Activated CD4-positive, alpha-beta T cell treated with anti-CD3 and anti-CD28 coated beads, Interleukin-2, amount 10 ng/mL, durations not matched to agents 7 days and 5 days (primary cell): ENCODE measurements around the gene TRIM16. TPM values are rescaled to one million over a fixed set of nuclear protein-coding genes. Genes with fewer than 3 reads are reported as not detected.
A peak's percentile ranks its signal among the peaks of the same experiment; 100 is the strongest.
"Not testable (repeated sequence)": the region's sequence is repeated elsewhere in the genome, so short reads cannot be mapped to it uniquely, and the experiment has no call there.

Source experiments
- CTCF ChIA-PET: fragments of 350-600 bp; sonication (Branson Sonifier 250); formaldehyde crosslinking; loops from one replicate; lab custom pipeline; 2021; ENCODE audit warnings: antibody characterized with exemption; lab: Charles Lee
- POLR2A ChIA-PET: fragments of 350-600 bp; sonication (Branson Sonifier 250); formaldehyde crosslinking; loops from one replicate; lab custom pipeline; 2021; ENCODE audit warnings: antibody characterized with exemption; lab: Charles Lee
- DNase-seq: peaks from one replicate; pipeline ENCODE4 v3.0.0-alpha.2; 2020
- H3K27ac Mint-ChIP-seq: one replicate; pipeline ENCODE4 v1.8.0; 2021; ENCODE audit warnings: mild to moderate bottlenecking, moderate library complexity, mixed read lengths
- H3K27me3 Mint-ChIP-seq: one replicate; pipeline ENCODE4 v1.8.0; 2021; ENCODE audit warnings: mixed read lengths
- H3K36me3 Mint-ChIP-seq: one replicate; pipeline ENCODE4 v1.8.0; 2021; ENCODE audit warnings: low read depth, mixed read lengths
- H3K4me1 Mint-ChIP-seq: one replicate; pipeline ENCODE4 v1.8.0; 2021; ENCODE audit warnings: mixed read lengths
- H3K4me3 Mint-ChIP-seq: one replicate; pipeline ENCODE4 v1.8.0; 2021; ENCODE audit warnings: mild to moderate bottlenecking, moderate library complexity, mixed read lengths
- H3K9me3 Mint-ChIP-seq: one replicate; pipeline ENCODE4 v1.8.0; 2021; ENCODE audit warnings: mixed read lengths
- total RNA-seq, 2 experiments: library from RNA; stranded (reverse); gene quantifications; one replicate each; pipeline ENCODE4 v1.2.3, GENCODE V29; 2021

TRIM16 gene
- total RNA-seq, 2 experiments from 2014 or later, result 7.2 to 8.7 TPM

- H3K4me1 Mint-ChIP-seq, H3K4me3 Mint-ChIP-seq, H3K9me3 Mint-ChIP-seq, POLR2A ChIA-PET, H3K27ac Mint-ChIP-seq, H3K27me3 Mint-ChIP-seq, CTCF ChIA-PET, DNase-seq, H3K36me3 Mint-ChIP-seq: not testable (repeated sequence)
These were observed 60.9 kb downstream of the TRIM16 start for GRCh38 chr17:15623255-15623654.

GRCh38 chr17:15622124-15622523 is 62.0 kb downstream of the TRIM16 start:
- H3K27me3 Mint-ChIP-seq, H3K27ac Mint-ChIP-seq, DNase-seq, H3K9me3 Mint-ChIP-seq, H3K4me3 Mint-ChIP-seq, POLR2A ChIA-PET, CTCF ChIA-PET, H3K4me1 Mint-ChIP-seq, H3K36me3 Mint-ChIP-seq: not testable (repeated sequence)

GRCh38 chr17:15619331-15620058 is 64.6 kb downstream of the TRIM16 start, which contains the start of gene FBXW10B:
TSS of gene FBXW10B (minus strand) at chr17:15619704. CDS start at chr17:15619512, 192 bp downstream.
- H3K36me3 Mint-ChIP-seq, DNase-seq, H3K4me1 Mint-ChIP-seq, CTCF ChIA-PET, H3K27ac Mint-ChIP-seq, H3K27me3 Mint-ChIP-seq, POLR2A ChIA-PET, H3K4me3 Mint-ChIP-seq, H3K9me3 Mint-ChIP-seq: not testable (repeated sequence)

- H3K36me3 Mint-ChIP-seq, CTCF ChIA-PET, H3K4me1 Mint-ChIP-seq, H3K27me3 Mint-ChIP-seq, DNase-seq, H3K9me3 Mint-ChIP-seq, H3K27ac Mint-ChIP-seq, H3K4me3 Mint-ChIP-seq, POLR2A ChIA-PET: not testable (repeated sequence)
These were observed 67.3 kb downstream of the TRIM16 start for GRCh38 chr17:15616828-15617227.

GRCh38 chr17:15615850-15616249 is 68.3 kb downstream of the TRIM16 start:
- H3K27ac Mint-ChIP-seq, H3K36me3 Mint-ChIP-seq, POLR2A ChIA-PET, H3K4me3 Mint-ChIP-seq, H3K9me3 Mint-ChIP-seq, H3K4me1 Mint-ChIP-seq, H3K27me3 Mint-ChIP-seq, DNase-seq: not testable (repeated sequence)
- CTCF ChIA-PET, result interaction anchor here (0.6 kb wide), 1 partner anchor 666 kb away, joined by 3 read pairs; no protein-coding TSS in a partner anchor

- H3K36me3 Mint-ChIP-seq, CTCF ChIA-PET, H3K4me3 Mint-ChIP-seq, H3K27ac Mint-ChIP-seq, H3K27me3 Mint-ChIP-seq, H3K9me3 Mint-ChIP-seq, POLR2A ChIA-PET, H3K4me1 Mint-ChIP-seq, DNase-seq: not testable (repeated sequence)
These were observed 71.0 kb downstream of the TRIM16 start for GRCh38 chr17:15613111-15613510.

- H3K9me3 Mint-ChIP-seq, CTCF ChIA-PET, DNase-seq, H3K4me3 Mint-ChIP-seq, POLR2A ChIA-PET, H3K36me3 Mint-ChIP-seq, H3K27me3 Mint-ChIP-seq: not testable (repeated sequence)
- peak overlapping the region; percentile 55 for H3K27ac Mint-ChIP-seq
- peaks cover 24% of the 10 kb centered on the region for H3K4me1 Mint-ChIP-seq
These were observed 91.2 kb downstream of the TRIM16 start for GRCh38 chr17:15592960-15593359.

GRCh38 chr17:15591986-15592385 is 92.1 kb downstream of the TRIM16 start:
- H3K4me1 Mint-ChIP-seq, result peaks cover 26% of the 10 kb centered on the region
- POLR2A ChIA-PET, CTCF ChIA-PET, H3K4me3 Mint-ChIP-seq, DNase-seq, H3K27me3 Mint-ChIP-seq, H3K9me3 Mint-ChIP-seq, H3K27ac Mint-ChIP-seq, H3K36me3 Mint-ChIP-seq: not testable (repeated sequence)

GRCh38 chr17:15590844-15591243 is 93.3 kb downstream of the TRIM16 start:
- H3K27me3 Mint-ChIP-seq, DNase-seq, POLR2A ChIA-PET, H3K9me3 Mint-ChIP-seq, H3K36me3 Mint-ChIP-seq, H3K4me3 Mint-ChIP-seq, CTCF ChIA-PET: not testable (repeated sequence)
- Mint-ChIP-seq H3K27ac (peak overlapping the region; percentile 82), H3K4me1 (peaks cover 30% of the 10 kb centered on the region)

GRCh38 chr17:15589544-15590536 is 94.3 kb downstream of the TRIM16 start:
- H3K27me3 Mint-ChIP-seq, H3K36me3 Mint-ChIP-seq, CTCF ChIA-PET, POLR2A ChIA-PET, H3K9me3 Mint-ChIP-seq: not testable (repeated sequence)
- DNase-seq, result peak; percentile 31
- peaks cover 30% of the 10 kb centered on the region for H3K4me1 Mint-ChIP-seq
- peak overlapping the region; percentile 72 for H3K27ac Mint-ChIP-seq
- peak overlapping the region; percentile 37 for H3K4me3 Mint-ChIP-seq

- DNase-seq, H3K4me3 Mint-ChIP-seq, H3K27me3 Mint-ChIP-seq, H3K36me3 Mint-ChIP-seq, H3K27ac Mint-ChIP-seq, H3K9me3 Mint-ChIP-seq, CTCF ChIA-PET, POLR2A ChIA-PET: not testable (repeated sequence)
- H3K4me1 Mint-ChIP-seq, result peaks cover 27% of the 10 kb centered on the region
These were observed 96.1 kb downstream of the TRIM16 start for GRCh38 chr17:15588017-15588416.

- H3K9me3 Mint-ChIP-seq, H3K4me3 Mint-ChIP-seq, H3K27ac Mint-ChIP-seq, H3K36me3 Mint-ChIP-seq, DNase-seq, H3K4me1 Mint-ChIP-seq, H3K27me3 Mint-ChIP-seq, POLR2A ChIA-PET, CTCF ChIA-PET: not testable (repeated sequence)
These were observed 100.8 kb downstream of the TRIM16 start for GRCh38 chr17:15583313-15583712.

GRCh38 chr17:15581462-15581861 is 102.6 kb downstream of the TRIM16 start:
- H3K4me3 Mint-ChIP-seq, H3K4me1 Mint-ChIP-seq, H3K27ac Mint-ChIP-seq, POLR2A ChIA-PET, DNase-seq, CTCF ChIA-PET, H3K36me3 Mint-ChIP-seq, H3K9me3 Mint-ChIP-seq, H3K27me3 Mint-ChIP-seq: not testable (repeated sequence)
